Thoracic aorta (tissue), 2 donors: Measurements from ENCODE around the gene FAM83F. TPM values are rescaled to one million over a fixed set of nuclear protein-coding genes. Genes with fewer than 3 reads are reported as not detected.

Experiments used
- ATAC-seq: fragments of 150-250 bp; one replicate; pipeline ENCODE4 v1.8.0; 2017; ENCODE audit warnings: low read depth; ENCODE audit not compliant: insufficient number of reproducible peaks, low FRiP score
- DNase-seq: peaks from one replicate; pipeline ENCODE4 v3.0.0-alpha.2; 2020; ENCODE audit warnings: low spot score
- H3K27ac ChIP-seq, 2 donors: fragments of 200-600 bp; sonication (generic); 1 replicate in 1 of 2; 2 replicates in 1 of 2; pipeline ENCODE4 v1.5.1; 2016; ENCODE audit warnings: mild to moderate bottlenecking in 2 of 2, moderate library complexity in 2 of 2
- H3K27me3 ChIP-seq: fragments of 200-600 bp; sonication (generic); replicated peaks from 2 replicates; pipeline ENCODE4 v1.6.0; 2016; ENCODE audit warnings: mild to moderate bottlenecking; ENCODE audit not compliant: insufficient read depth
- H3K36me3 ChIP-seq: fragments of 200-600 bp; sonication (generic); one replicate; pipeline ENCODE4 v1.5.1; 2016
- H3K4me1 ChIP-seq, 2 donors: fragments of 200-600 bp; sonication (generic); 1 replicate in 1 of 2; 2 replicates in 1 of 2; pipeline versions ENCODE4 v1.5.1 to v1.6.0; 2016; ENCODE audit warnings: low read depth in 2 of 2, mild to moderate bottlenecking in 1 of 2; ENCODE audit not compliant: control insufficient read depth in 1 of 2
- H3K4me3 ChIP-seq: fragments of 200-600 bp; sonication (generic); 2 replicates; pipeline ENCODE4 v1.5.1; 2016; ENCODE audit warnings: mild to moderate bottlenecking
- H3K9me3 ChIP-seq: fragments of 200-600 bp; sonication (generic); 2 replicates; pipeline ENCODE4 v1.5.1; 2016
- CTCF ChIP-seq: fragments of 200-600 bp; sonication (generic); IDR thresholded peaks from one replicate; pipeline ENCODE4 v1.5.1; 2019; ENCODE audit warnings: antibody characterized with exemption
- total RNA-seq, 2 donors: library from RNA; depleted of rRNA; stranded (reverse); fragments of >200 nt; gene quantifications; one replicate each; pipeline versions ENCODE4 v1.1.0 to v1.2.3, GENCODE V29; 2016

FAM83F gene
- total RNA-seq, 2 donors from 2014 or later, result under 0.01 to 0.28 TPM

DNA sequence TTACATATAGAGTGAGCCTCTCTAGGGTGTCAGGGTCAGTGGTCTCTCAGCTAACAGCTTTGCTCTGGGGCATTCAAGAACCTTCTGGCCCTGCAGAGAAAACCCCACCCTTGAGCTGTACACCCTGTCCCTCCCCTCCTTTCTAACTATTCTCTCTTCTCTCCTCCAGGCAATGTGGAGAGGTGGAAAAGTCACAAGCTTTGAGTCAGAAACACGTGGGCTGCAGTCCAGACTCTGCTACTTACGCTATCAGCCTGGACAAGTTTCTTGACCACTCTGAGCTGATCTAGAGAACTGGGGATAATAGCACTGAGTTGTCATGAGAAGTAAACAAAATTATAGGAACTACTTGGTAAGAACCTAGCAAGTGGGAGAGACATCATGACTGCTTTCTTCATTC, 10.7 kb upstream of the FAM83F start:
- no peaks in the 10 kb centered on the region for H3K4me1 ChIP-seq
- no peaks in the 10 kb centered on the region for H3K36me3 ChIP-seq
- no peaks in the 10 kb centered on the region for H3K27me3 ChIP-seq
- H3K9me3 ChIP-seq, result no peaks in the 10 kb centered on the region
- no peak for ATAC-seq
- no peak for DNase-seq
- H3K27ac ChIP-seq, result no peak overlapping the region
- no peak overlapping the region for H3K4me3 ChIP-seq
- no peak for TF ChIP-seq CTCF

GRCh38 chr22:39984746-39985145, 10.0 kb upstream of the FAM83F start:
- no peak overlapping the region for H3K27ac ChIP-seq
- H3K9me3 ChIP-seq, result no peaks in the 10 kb centered on the region
- H3K4me3 ChIP-seq, result no peak overlapping the region
- DNase-seq (no peak), ATAC-seq (no peak)
- H3K36me3 ChIP-seq, result no peaks in the 10 kb centered on the region
- H3K27me3 ChIP-seq, result no peaks in the 10 kb centered on the region
- TF ChIP-seq CTCF, result no peak
- no peaks in the 10 kb centered on the region for H3K4me1 ChIP-seq

DNA sequence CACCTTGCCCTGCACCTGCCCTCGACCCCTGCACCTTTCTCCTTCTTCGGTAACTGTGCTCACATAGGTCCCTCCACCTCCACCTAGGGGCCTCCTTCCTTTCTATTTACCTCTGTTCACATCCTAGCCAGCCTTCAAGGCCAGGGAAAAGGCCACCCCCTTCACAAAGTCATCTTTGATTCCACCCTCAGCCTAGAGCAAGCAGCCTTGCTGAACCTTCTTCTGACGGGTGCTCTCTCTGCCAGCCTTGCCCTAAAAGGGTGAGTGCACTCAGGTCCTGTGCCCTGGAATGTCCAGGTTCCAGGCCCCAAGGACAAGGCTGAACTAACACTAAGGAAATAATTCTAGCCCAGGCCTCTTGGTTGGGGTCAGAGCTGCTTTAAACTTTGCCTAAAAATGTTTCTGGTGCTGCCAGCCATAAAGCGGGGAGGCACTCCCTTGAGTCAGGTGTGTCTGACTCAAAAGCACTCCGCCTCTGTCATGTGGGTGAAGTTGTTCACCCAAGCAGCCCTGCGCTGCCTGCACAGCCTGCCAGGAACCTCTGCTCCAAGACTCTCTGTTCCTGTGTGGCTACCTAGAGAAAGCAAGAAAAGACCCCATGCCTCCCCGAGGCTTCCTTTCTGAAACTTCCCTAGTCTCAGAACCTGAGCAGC, 9.2 kb upstream of the FAM83F start:
- Histone ChIP-seq H3K4me1 (no peaks in the 10 kb centered on the region), H3K27me3 (no peaks in the 10 kb centered on the region), H3K27ac (no peak overlapping the region), H3K4me3 (no peak overlapping the region), H3K36me3 (no peaks in the 10 kb centered on the region), H3K9me3 (no peaks in the 10 kb centered on the region)
- no peak for TF ChIP-seq CTCF
- DNase-seq, result no peak
- ATAC-seq, result no peak

DNA sequence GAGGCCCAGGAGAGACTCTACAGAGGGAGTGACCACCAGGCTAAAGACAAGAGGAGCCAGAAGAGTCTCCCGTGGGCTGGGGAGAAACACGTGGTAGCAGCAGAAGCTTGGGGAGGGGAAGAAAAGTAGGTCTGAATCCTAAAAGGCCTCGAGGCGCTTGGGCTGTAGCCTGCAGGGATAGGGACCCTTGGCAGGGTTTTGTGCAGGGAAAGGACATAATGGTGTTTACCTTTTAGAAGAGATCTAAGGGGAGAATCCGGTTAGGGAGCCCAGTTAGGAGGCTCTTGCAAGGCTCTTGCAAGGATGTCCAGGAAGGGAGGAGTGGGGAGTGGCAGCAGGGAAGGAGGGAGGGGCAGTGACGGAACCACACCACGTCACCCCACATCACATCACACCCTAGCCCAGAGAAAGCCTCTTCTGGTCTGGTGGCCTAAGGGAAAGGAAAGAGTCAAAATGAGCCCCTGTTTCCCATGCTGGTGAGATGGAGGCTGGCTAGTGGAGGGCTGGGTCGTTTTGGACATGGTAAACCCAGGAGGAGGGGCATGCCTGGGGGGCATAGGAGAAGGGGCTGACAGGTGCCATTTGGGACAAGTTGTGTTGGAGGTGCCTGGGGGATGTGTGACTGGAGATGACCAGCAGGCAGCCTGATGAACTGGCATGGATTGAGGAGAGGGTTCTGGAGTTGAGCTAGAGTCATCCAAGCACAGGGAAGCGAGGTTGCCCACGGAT, 6.2 kb upstream of the FAM83F start:
- Histone ChIP-seq H3K27me3 (no peaks in the 10 kb centered on the region), H3K27ac (no peak overlapping the region), H3K9me3 (no peaks in the 10 kb centered on the region), H3K4me3 (no peak overlapping the region), H3K4me1 (no peaks in the 10 kb centered on the region), H3K36me3 (no peaks in the 10 kb centered on the region)
- TF ChIP-seq CTCF, result no peak
- DNase-seq, result no peak
- no peak for ATAC-seq

GRCh38 chr22:39989633-39990032, 5.1 kb upstream of the FAM83F start:
- Histone ChIP-seq H3K4me3 (no peak overlapping the region), H3K36me3 (no peaks in the 10 kb centered on the region), H3K9me3 (no peaks in the 10 kb centered on the region), H3K27ac (no peak overlapping the region), H3K27me3 (no peaks in the 10 kb centered on the region), H3K4me1 (no peaks in the 10 kb centered on the region)
- ATAC-seq (no peak), DNase-seq (no peak)
- no peak for TF ChIP-seq CTCF
